Hematopoietic multipotent progenitor cell treated with erythropoietin and hydrocortisone succinate and interleukin-3 and kit ligand, for 15 days (in vitro differentiated cells): ENCODE measurements around the gene HNRNPH3.

Experiments used
- DNase-seq: peaks from one replicate; pipeline ENCODE4 v3.0.0-alpha.2; 2015; ENCODE audit warnings: low spot score

Gene HNRNPH3

DNA sequence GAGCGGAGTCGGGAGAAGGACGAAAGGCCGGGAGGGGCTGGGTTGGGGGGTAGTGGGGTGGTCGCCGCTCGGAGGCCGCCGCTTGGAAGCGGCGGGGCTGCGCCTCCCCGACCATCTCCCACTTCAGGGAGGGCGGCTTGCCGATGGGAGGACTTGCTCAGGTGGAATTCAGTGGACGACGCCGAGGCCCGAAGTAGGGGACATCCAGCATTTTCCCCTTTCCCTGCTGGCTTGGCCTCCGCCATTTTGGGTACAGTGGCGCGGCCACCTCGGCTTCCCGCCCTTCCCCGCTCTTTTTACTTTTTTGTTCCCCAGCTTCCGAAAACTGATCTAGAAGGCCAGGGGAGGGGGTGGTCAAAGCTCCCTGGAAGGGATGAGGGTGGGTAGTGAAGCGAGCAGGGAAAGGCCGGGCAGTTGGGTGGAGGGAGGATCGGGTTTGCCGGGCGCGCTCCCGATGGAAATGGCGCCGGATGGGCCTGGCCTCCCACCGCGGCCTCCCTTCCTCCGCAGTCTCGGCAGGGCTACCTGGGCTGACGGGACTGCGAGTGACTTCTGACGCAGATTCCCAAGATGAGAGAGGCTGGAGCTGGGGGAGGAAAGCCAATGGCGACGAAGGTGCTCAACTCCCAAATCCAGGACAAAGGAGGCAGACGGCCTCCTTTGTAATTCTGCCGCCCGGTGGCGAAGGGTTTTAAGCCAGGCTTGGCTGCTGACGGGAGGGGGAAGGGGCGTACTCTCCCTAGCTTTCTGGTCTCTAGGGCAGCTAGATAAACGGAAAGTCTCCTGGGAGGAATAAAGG lies 594 bp downstream of the HNRNPH3 start, which contains the start of gene PBLD:
Gene PBLD, minus strand, starts transcription at position 670 of the 799 bp plus-strand sequence. CDS start 26,084 bp downstream, outside the sequence.
- DNase-seq = peak; percentile 65

DNA sequence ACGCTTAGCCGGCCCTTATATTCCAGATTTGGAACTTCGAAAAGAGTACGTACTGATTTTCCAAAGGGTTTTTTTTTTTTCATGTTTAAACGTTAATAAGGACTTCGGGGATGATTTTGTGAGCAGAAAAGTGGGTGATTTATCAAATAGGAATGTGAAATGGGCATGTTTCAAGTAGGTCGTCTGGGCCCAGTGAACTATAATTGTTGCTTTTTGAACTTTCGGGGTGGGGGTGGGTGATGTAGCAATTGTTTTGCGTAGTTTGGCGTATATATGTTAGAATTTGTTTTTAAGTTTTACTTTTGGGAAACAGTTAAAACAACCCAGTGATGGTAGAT lies 1.2 kb downstream of the HNRNPH3 start:
- no peak for DNase-seq

DNA sequence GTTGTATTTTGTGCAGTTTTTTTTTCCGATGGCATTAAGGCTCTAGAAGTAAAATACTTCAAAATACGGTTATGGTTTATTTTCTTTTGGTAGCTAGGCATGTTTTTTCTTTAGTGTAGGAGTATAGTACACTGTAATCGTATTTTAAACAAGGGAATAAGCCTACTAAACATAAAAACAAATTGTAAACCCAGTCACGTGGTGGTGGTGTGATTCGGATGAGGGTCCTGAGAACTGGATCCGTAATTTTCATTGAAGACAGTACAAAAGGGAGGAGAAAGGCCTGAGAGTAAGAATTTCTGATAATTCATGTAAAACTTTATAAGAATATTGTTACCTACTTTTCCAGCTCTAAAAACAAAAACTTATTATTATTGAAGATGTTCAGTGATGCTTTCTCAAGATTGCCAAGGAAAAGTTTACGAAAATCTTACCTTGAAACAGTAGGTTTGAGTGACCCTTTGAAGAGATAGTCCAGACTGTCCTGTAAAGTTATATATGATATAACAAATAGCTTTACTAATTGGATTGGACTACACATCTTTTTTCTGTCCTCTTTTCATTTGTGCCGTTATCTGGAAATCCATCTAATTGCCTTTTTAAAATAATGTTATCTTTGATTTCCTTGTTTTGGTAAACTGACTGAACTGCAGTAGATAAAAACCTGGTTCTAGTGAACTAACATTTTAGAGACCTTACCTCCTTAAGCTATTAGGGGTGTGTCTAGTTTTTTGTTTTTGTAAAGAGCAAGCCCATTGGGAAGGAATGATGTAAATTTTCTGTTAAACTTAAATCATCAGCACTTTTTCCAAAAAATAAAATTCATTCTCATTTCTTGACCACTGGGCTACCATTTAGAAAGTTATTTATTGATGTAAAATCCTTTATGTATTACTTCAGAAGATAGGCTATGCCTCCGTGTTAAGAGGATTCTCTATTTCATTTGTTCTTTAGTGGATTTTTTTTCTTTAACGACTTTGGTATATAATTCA lies 1.9 kb downstream of the HNRNPH3 start:
- DNase-seq = no peak

DNA sequence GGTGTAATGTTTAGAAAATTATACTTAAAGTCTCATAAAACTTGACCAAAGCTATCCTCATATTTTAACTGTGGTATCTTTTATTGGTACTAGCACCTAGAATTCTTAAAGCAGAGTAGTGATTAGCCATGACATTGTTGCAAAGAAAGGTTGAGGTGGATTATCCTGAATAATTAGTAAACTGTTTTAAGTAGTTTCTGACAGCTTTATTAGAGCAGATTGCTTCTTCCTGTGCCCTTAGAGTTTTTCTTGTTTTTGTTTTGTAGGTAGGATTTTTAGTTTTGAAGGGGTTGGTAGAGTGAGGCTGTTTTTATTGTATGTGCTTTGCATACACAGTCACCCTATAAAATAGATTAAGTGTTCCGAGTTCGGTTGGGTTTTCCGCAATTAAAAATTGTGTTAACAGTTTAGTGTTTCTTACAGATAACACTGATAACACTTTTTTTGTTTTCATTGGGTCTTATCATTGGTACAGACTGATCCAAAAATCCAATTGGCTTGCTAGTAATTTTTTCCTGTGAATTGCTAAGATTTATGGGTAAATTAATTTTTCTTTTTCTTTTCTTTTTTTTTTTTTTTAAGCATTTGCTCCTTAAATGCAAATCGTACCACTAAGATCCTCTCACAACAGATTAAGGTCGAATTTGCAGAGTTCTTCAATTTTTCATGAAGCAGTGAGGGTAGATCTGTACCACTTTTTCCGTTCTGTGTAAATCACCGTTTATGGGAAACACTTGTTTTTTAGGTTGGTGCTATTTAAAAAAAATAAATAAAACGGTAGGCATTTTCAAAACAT lies 3.0 kb downstream of the HNRNPH3 start:
- no peak for DNase-seq

DNA sequence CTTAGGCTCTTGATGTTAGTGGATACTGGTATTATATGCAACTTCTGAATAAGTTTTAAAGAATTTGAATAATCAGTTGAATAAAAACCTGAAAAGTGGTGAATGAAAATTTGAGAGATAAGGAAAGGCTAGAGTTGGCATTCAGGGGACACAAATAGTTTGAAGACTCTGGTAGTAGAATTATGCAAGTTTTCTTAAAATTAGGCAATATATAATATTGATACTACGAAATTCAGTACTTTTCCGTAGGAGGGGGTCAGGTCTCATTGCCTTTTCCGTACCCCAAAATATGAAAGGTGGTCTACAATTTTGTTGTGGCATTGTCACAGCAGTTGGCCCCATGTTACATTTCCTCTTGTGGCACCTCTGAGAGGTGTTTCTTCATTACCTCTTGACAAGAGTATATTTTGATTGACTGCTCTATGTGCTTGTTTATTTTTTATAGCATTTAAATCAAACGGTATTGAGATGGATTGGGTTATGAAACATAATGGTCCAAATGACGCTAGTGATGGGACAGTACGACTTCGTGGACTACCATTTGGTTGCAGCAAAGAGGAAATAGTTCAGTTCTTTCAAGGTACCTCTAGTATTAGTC lies 5.0 kb downstream of the HNRNPH3 start:
- DNase-seq = no peak

DNA sequence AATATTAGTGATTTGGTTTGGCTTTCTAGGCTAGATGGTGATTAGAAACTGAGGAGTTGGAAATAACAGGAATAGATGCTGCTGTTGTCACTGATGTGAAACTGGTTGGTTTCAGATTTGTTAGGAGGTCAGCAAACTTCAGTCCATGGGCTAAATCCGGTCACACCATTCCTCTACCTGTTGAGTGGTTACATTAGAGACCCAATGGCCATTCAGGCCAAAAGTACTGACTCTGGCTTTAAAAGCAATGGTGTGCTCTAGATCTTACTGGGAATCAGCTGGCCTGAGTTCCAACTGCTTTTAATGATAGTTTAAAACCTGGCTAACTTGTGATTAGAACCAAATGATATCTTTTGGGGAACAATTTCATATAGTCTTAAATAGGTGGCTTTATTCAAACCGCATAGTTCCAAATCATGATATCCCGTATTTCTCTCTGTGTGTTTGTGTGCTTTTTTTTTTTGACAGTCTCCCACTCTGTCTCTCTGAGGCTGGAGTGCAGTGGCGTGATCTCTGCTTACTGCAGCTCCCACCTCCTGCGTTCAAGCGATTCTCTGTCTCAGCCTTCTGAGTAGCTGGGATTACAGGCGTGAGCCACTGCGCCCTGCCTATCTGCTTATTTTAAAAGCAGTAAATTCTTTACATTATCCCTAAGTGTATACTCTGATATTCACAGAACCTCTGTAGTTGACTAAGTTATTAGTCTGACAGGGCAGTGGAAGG lies 8.7 kb downstream of the HNRNPH3 start:
- no peak for DNase-seq

DNA sequence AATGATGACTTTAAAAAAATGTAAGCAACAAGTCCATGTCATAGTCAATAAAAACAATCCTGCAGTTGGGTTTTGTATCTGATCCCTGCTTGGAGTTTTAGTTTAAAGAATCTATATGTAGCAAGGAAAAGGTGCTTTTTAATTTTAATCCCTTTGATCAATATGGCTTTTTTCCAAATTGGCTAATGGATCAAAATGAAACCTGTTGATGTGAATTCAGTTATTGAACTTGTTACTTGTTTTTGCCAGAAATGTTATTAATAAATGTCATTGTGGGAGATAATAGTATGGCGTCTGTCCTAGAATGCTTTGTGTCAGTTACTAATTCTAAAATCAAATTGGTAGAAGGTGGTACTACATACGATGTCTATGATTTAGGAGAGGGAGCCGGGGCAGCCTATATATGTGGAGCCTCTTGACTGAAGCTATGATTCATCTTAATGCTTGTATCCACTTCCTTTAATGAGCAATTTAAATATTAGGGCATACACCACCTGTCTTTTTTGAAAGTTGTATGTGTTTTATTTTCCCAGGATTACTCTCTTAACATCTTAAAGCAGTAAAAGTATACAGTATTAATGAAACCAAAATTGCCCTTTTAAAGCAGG lies 11.1 kb downstream of the HNRNPH3 start:
- no peak for DNase-seq

DNA sequence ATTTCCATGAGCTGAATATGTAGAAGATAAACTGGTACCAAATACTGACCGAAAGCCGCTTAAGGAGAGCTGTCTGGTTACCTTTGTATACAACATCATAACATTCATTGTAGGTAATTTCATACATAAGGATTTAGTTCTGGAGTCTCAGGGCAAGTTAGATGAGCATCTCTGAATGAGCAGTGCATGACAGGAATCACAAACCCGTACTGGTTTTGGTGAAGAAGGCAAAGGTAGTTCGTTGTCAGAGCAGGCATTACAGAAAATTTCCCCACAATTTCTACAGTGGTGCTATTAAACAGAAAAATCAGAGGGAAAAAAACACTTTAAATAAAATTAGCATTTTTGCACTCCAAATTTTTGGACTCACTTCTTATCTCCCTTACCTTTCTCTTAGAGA lies 13.8 kb downstream of the HNRNPH3 start:
- no peak for DNase-seq

DNA sequence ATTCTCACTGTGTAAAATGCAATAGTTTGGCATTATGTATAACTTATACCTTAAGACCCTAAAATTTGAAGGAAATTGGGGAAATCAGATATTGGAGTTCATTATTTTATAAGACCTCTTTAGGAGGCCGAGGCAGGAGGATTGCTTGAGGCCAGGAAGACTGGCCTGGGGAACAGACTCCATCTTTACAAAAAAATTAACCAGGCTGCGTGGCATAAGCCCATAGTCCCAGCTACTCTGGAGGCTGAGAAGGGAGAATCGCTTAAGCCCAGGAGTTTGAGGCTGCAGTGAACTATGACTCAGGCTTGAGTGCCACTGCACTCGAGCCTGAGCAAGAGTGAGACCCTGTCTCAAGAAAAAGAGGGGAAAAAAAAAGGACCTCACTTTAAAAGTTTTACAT lies 14.9 kb downstream of the HNRNPH3 start:
- DNase-seq = no peak

DNA sequence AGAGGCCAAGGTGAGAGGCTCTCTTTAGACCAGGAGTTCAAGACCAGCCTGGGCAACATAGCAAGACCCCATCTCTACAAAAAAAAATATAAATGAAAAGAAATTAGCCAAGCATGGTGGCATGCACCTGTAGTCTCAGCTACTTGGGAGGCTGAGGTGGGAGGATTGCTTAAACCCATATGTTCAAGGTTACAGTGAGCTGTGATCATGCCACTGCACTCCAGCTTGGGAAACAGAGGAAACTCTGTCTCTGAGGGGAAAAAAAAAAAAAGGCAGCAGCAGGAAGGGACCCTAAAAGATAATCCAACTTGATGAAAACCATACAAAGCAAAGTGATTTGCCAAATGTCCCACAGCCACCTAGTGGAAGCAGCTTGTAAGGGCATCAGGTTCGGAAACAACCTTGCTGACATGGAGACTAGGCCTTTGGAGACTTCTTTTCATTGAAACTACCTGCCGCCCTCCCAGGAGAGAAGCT lies 16.4 kb downstream of the HNRNPH3 start:
- peak; percentile 62 for DNase-seq

DNA sequence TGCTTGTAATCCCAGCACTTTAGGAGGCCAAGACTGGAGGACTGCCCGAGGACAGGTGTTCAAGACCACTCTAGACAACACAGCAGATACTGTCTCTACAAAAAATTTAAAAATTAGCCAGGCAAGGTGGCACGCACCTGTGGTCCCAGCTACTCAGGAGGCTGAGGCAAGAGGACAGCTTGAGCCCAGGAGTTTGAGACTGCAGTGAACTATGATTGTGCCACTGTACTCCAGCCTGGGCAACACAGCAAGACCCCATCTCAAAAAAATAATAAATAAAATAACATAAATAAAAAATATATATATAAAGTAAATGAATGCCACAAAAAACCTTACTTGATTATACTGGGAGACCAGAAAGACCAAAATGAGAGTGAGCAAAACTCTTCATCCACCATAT lies 21.7 kb downstream of the HNRNPH3 start:
- no peak for DNase-seq

DNA sequence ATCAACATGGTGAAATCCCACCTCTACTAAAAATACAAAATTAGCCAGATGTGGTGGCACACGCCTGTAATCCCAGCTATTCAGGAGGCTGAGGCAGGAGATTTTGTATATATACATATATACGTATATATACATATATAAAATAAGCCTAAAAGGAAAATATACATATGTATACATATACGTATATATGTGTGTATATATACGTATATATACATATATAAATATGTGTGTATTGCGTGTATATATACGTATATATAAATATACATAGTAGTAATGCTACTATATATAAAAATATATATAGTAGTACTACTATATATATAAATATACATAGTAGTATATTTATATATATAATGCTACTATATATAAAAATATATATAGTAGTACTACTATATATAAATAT lies 27.3 kb downstream of the HNRNPH3 start:
- DNase-seq = no peak

DNA sequence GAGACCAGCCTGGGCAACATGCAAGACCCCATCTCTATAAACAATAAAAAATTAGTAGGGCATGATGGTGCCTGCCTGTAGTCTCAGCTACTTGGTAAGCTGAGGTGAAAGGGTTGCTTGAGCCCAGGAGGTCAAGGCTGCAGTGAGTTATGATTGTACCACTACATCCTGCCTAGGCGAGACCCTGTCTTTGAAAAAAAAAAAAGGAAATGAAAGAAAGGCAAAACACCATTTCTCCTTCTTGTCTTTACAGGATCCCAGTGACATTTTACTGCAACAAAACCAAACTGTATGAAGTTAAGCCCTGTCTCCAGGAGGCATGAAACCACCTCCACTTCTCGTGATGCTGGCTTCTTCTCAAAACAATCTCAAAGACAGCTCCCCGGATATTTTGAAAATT lies 30.7 kb downstream of the HNRNPH3 start:
- DNase-seq = no peak

DNA sequence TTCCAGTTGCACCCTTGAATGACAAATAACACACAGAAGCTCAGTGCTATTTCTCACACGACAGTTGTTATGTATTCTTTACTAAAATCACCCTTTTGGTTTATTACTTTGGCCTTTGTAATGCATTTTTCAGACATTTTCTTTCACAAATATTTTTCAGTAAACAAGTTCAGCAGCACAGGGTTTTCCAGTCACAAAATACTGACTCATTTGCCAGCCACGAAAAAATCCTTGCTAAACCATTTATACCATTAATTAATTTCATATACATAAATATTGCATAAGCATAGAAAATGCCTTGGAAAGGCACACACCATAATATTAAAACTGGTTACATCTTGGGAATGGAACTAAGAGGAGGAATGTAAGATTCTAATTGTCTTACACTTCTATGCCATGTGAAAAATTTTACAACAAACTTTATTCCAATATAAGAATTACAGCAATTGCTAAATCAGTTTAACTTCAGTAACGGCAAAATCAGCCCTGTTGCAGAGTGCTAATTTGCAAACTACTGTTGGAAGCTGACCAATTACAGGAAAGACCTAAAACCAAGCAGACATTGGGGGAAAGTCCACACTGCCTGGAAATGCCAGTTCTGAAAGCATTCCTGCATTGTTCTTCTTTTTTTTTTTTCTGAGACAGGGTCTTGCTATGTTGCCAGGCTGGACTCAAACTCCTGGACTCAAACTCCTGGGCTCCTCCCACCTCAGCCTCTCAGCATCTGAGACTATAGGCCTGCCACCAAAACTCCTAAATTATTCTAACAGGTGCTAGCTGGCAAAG lies 32.4 kb downstream of the HNRNPH3 start:
- no peak for DNase-seq

DNA sequence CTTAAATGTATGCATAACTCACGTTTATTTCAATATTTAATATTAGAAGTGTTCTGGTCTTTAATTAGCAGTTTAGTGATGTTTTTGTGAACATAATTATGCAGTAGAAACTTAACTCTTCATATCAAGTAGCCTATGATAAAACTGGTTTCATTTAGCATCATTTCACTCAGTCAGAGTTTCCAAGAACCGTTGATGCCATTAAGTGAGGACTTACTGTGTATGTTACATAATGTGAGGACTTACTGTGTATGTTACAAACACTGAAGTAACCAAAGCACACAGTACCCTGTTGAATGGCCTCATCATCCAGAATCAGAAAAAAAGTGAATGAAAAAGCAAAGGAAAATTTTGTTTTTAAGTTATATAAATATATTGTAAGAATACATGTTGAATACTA lies 33.7 kb downstream of the HNRNPH3 start:
- DNase-seq = no peak

DNA sequence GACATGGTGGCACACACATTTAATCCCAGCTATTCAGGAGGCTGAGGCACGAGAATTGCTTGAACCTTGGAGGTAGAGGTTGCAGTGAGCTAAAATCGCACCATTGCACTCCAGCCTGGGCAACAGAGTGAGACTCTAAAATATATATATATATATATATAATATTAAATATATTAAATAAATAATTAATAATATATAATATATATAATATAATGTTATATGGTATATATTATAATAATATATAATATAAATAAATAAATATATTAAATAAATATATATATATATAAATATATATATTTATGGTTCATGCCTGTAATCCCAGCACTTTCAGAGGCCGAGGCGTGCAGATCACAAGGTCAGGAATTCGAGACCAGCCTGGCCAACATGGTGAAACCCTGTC lies 34.7 kb downstream of the HNRNPH3 start:
- no peak for DNase-seq

DNA sequence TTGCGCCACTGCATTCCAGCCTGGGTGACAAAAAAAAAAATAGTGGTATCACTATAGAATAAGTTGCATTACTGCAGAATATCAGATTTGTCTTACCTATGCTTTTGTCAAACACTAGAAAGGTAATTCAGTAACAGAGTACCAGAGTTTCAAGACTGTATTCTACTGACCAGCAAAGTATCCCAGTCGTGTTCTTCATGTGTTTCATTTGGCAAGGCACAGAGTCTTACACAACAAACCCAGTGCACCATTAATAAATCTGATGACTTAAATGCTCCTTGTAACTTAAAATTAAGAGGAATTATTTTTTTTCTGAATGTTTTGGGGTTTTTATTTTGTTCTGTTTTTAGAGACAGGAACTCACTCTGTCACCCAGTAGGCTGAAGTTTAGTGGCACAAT lies 35.3 kb downstream of the HNRNPH3 start:
- DNase-seq = no peak

DNA sequence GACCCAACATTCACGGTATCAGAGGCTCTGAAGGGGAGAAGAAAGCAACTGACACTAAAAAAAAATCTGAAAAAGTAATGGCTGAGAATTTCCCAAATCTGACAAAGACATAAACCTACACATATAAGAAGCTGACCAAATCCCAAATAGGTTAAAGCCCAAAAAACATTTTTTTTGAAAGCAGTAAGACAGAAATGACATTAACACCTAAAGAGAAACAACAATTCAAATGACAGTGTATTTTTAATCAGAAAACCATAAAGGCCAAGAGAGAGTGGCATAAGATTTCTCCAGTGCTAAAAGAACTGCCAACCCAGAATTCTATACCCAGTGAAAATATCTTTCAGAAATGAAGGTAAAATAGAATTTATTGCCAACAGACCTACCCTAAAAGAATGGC lies 39.7 kb downstream of the HNRNPH3 start:
- DNase-seq = no peak

DNA sequence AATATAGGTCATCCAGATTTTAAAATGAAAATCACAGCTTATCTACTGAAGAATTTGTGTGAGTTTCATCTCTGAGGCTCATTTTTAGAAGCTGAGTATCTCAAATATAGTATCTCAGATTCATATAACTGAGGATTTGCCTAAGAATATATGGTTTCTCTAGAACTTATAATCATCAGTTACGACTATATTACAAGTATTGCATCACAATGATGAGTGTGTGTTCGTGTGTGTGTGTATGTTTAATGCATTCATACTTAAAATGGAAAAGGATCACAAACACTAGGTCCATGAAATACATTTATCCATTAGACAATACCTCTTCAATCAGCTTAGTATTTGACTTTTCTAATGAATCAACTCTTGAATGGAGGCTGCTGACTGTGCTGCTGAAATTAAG lies 53.9 kb downstream of the HNRNPH3 start:
- DNase-seq = no peak
